HG03442 (cell line): ENCODE measurements around the gene AOPEP.
A peak's percentile ranks its signal among the peaks of the same experiment; 100 is the strongest.

ENCODE experiments used
- ATAC-seq: cut with Tn5 transposase; IDR thresholded peaks from one replicate; pipeline ENCODE4 v1.9.1; 2021; ENCODE audit warnings: mild to moderate bottlenecking, moderate library complexity; ENCODE audit not compliant: unreplicated experiment

AOPEP gene

GRCh38 chr9:94788570-94789105, 62.1 kb downstream of the AOPEP start:
- no peak for ATAC-seq

DNA sequence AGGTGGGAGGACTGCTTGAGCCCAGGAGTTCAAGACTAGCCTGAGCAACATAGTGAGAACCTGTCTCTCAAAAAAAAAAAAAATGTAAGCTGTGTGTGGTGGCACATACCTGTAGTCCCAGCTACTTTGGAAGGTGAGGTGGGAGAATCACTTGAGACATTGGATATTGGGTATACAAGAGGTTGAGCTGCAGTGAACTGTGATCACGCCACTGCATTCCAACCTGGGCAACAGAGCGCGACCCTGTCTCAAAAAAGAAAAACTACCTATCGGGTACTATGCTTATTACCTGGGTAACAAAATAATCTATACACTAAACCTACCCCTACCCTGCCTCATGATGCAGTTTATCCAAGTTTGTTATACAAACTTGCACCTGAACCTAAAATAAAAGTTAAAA, 64.9 kb downstream of the AOPEP start:
- ATAC-seq = no peak

DNA sequence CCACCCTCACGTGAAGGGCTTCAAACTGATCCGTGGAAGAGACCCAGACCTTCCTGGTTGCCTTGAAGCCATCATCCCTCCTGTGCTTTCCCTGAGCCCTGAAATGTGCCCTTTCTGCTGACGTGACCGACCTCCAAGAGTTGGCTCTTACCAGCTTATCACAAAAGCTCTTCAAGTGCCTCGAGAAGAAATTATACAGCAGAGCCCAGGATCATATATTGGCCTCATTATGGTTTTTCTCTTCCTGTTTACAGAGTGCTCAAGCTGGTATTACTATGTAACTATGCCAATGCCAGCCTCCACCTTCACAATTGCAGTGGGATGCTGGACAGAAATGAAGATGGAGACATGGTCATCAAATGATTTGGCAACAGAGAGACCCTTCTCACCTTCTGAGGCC, 66.0 kb downstream of the AOPEP start:
- ATAC-seq = no peak

DNA sequence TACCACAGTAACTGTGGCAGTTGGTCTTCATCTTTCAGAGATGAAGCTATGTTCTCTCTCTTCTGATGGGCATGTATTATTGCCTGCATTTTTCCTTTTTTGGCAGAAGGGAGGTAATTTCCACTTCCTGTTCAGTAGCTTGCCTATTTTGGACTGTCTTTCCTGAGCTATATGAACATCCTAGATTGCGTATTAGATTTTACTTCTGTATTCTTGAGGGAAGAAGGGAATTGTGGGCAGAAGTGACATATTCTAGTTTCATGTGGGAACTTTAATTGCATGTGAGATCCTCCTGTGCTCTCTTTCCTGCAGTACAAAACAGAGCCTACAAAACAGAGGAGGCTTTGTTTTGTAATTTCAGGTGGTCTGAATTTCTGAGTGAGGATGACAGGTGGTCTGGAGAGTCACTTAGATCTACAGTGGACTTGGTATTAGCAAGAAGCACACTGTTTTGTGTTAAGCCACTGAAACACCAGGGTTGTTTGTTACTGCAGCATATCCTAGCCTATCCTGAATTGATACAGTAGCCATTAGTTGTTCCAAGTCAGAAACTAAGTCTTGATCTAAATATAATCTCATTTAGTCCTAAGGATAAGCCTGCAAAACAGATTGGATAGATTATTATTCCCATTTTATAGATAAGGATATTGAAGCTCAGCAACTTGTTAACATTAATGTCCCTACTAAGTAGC, 68.1 kb downstream of the AOPEP start:
- no peak for ATAC-seq

- ATAC-seq = no peak
Observed at GRCh38 chr9:94796687-94797086, 70.2 kb downstream of the AOPEP start.

- ATAC-seq = no peak
Observed at GRCh38 chr9:94798201-94798600, 71.7 kb downstream of the AOPEP start.

DNA sequence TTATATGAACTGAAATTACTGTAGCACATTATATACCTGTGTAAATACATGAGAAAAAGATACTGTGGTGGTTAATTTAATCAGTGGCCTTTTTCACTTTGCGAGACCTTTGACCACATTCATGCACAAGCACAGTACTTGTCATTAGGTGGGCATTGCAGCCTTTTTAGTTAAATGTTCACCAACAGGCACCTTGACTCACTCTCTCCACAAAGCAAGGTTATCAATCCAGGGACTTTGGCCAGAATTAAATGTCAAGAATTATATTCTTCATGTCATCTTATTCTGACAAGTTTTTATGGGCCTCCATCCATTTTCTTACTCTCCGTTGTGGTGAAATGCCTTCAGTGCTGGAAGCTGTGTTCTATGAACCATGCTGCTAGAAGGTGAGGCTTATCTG, 72.2 kb downstream of the AOPEP start:
- no peak for ATAC-seq

DNA sequence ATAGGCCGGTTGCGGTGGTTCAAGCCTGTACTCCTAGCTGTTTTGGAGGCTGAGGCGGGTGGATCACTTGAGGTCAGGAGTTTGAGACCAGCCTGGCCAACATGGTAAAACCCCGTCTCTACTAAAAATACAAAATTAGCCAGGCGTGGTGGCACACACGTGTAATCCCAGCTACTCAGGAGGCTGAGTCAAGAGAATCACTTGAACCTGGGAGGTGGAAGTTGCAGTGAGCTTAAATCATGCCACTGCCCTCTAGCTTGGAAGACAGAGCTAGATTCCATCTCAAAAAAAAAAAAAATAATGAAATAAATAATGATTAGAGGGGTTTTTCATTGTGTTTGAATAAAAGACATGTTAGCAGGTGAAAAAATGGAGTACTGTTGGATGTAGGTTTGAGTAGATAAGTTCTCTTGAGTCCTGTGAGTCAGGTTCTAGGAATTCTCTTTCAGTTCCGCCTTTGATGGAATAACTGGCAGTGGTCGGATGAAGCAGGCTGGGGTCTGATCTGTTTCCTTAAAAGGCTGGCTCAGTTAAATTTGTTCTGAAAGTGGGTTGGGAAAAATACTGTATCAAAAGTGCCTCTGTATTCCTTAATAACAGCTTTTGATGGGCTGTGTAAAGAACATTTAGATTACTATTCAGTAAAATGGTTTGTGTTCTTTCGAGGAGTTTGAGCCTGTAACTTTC, 73.2 kb downstream of the AOPEP start:
- no peak for ATAC-seq

DNA sequence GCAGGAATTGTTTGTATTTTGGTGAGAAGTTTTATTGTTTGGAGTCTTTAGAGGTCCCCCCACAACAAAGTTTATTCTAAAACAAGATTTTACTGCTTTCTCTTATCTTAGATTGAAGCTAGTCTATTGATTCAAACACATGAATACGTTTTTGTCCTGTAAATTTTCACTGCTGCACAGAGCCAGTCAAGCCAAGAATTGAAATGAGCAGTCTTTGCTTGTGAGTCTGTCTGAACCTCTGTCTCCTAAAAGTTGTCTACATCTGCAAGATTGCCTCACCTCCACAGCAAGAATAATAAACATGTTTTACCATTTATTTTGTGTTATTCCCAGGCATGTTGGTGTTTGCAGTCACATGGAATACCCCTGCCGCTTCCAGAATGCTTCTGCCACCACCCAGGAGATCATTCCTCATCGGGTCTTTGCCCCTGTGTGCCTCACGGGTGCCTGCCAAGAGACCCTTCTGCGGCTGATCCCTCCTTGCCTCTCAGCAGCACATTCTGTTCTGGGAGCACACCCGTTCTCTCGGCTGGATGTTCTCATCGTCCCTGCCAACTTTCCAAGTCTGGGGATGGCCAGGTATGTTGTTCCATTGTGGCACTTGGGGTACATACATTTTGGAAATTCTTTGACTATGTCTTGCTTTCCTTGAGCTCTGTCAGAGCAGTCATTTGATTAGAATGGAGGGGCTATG, 74.1 kb downstream of the AOPEP start:
- no peak for ATAC-seq

- ATAC-seq = no peak
Observed at GRCh38 chr9:94801234-94801633, 74.7 kb downstream of the AOPEP start.

DNA sequence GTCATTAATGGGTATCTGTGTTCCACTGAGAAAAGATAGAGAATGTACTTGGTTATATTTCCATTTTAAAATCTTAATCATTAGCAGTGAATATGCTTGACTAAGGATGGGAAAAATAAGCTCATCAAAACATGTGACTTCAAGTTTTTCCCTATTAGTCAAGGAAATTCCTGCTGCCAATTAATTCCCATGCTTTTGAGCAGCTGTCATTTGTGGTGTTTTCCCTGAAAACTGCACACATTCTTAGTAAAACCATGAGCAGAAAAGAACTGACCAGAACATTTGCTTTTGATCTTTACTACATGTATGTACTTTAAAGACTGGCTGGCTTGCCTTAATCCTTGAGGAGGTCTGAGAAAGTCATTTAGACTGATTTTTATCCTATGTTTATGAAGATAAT, 75.2 kb downstream of the AOPEP start:
- no peak for ATAC-seq

DNA sequence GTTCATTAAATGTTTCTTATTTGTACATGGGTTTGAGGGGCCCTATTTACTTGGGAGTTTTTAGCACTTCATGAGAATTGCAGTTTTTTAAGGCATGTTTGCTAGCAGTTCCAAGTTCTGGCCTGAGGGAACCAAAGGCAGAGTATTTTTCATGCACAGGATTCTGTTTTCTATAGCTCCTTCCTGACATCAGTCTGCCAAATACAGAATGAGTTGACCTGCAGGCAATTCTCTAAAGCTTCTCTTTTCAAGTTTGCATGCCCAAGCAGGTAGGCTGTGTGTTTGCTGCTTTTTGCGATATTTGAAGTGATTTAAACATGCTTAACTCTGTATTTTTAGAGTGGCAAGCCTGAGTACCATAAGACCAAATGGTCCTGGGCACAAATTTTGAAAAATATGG, 75.8 kb downstream of the AOPEP start:
- no peak for ATAC-seq

- ATAC-seq = peak; percentile 73
Observed at GRCh38 chr9:94802793-94803192, 76.3 kb downstream of the AOPEP start.

DNA sequence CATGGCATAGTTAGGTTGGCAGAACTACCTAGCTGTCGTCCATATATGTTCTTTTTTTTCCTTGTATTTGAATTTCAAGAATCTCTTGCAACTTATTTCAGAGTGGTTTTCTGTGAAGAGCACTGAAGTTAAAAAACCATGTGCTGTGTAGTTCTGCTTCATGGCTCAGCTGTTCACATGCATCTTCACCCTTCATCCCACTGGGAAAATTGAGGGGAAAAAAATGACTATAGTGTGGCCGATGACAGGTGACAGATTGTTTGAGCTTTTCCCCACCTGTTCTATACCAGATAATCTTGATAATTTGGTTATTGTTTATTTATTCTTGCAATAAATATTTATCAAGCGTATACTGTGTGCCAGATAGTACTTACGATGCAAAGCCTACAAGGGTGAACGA, 77.8 kb downstream of the AOPEP start:
- ATAC-seq = no peak

GRCh38 chr9:94805051-94805489, 78.6 kb downstream of the AOPEP start:
- no peak for ATAC-seq

GRCh38 chr9:94805585-94805984, 79.1 kb downstream of the AOPEP start:
- no peak for ATAC-seq

DNA sequence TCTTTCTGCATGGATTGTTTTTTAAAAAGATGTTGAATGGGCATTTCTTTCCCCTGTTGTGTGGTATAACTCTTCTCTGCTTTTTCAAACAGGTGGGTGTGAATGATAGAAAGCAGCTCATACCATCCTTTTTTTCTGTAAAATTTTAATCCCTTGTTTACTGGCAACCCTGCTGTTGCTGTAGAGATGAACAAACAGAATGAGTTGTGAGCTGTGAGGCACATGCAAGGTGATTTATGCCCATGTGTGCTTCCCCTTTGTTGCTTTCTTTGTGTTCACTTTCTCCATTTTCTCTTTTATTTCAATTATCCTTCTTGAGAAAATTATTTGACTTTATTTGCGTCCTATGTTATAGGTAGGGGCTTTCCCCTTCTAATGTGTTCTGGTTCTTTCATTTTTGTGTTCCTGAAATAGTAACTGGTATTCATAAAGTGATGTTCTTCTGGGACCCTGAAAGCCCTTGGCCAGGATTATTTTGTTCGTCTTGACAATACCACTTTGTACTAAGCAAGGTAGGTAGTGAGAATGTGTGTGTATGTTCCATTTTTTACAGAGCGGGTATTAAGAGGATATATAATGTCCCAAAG, 79.9 kb downstream of the AOPEP start:
- no peak for ATAC-seq

DNA sequence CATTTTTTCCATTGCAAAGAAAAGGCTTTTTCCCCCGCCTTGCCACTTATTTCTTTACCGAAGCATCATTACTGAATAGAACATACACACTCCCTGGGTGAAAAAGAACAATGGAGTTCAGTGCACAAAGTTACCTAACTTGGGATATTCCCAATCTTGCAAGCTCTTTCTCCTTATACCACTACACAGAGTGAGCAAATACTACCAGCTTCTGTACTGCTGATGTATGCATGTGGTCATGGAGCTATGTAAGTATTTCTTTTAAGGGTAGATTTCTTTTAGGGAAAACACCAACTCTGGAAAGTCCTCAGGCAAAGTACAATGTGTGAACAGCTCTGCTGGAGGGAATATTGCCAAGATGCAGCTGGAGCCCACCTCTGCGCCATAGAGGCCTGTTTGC, 81.1 kb downstream of the AOPEP start:
- ATAC-seq = no peak

GRCh38 chr9:94808926-94809700, 82.6 kb downstream of the AOPEP start:
- ATAC-seq = no peak

GRCh38 chr9:94809778-94810177, 83.3 kb downstream of the AOPEP start:
- no peak for ATAC-seq

- no peak for ATAC-seq
Observed at GRCh38 chr9:94811074-94811473, 84.6 kb downstream of the AOPEP start.
